Spleen (tissue), 11 donors: Measurements from ENCODE around the gene RAP2A. TPM values are rescaled to one million over a fixed set of nuclear protein-coding genes. Genes with fewer than 3 reads are reported as not detected.

Source experiments
- DNase-seq: peaks from one replicate; pipeline ENCODE4 v3.0.0-alpha.2; 2020
- H3K27ac ChIP-seq, 8 donors: fragments of 200-600 bp; sonication (generic) in 7 of 8; 1 replicate in 4 of 8; 2 replicates in 4 of 8; pipeline versions ENCODE4 v1.5.0 to v1.8.0; 2016 to 2021; ENCODE audit warnings: inconsistent platforms in 4 of 8, mild to moderate bottlenecking in 4 of 8, moderate library complexity in 1 of 8
- H3K27me3 ChIP-seq, 7 donors: fragments of 200-600 bp; sonication (generic) in 6 of 7; replicated peaks in 1 of 7; 1 replicate in 4 of 7; 2 replicates in 3 of 7; pipeline versions ENCODE4 v1.5.0 to v1.8.0; 2016 to 2021; ENCODE audit warnings: inconsistent platforms in 3 of 7, mild to moderate bottlenecking in 1 of 7
- H3K36me3 ChIP-seq, 6 donors: fragments of 200-600 bp; sonication (generic) in 5 of 6; 1 replicate in 4 of 6; 2 replicates in 2 of 6; pipeline versions ENCODE4 v1.5.0 to v1.8.0; 2016 to 2021; ENCODE audit warnings: inconsistent platforms in 2 of 6
- H3K4me1 ChIP-seq, 6 donors: fragments of 200-600 bp; sonication (generic) in 5 of 6; 1 replicate in 3 of 6; 2 replicates in 3 of 6; pipeline versions ENCODE4 v1.5.0 to v1.8.0; 2016 to 2021; ENCODE audit warnings: inconsistent platforms in 3 of 6
- H3K4me3 ChIP-seq, 8 donors: fragments of 200-600 bp; sonication (generic) in 7 of 8; 1 replicate in 4 of 8; 2 replicates in 4 of 8; pipeline versions ENCODE4 v1.5.0 to v1.8.0; 2016 to 2021; ENCODE audit warnings: inconsistent platforms in 4 of 8, mild to moderate bottlenecking in 4 of 8, moderate library complexity in 2 of 8
- H3K9me3 ChIP-seq, 8 donors: fragments of 200-600 bp; sonication (generic) in 7 of 8; 1 replicate in 4 of 8; 2 replicates in 4 of 8; pipeline versions ENCODE4 v1.5.0 to v1.8.0; 2016 to 2021; ENCODE audit warnings: inconsistent platforms in 4 of 8
- CTCF ChIP-seq, 11 experiments: fragments of 200-600 bp in 7 of 11; fragments of 450-650 bp in 4 of 11; sonication (generic) in 4 of 11; IDR thresholded peaks in 8 of 11; conservative IDR thresholded peaks in 3 of 11; 1 replicate in 7 of 11; 2 replicates in 4 of 11; pipeline versions ENCODE4 v1.4.0 to v1.8.0; 2016 to 2021; ENCODE audit warnings: antibody characterized with exemption in 11 of 11, inconsistent platforms in 4 of 11, mild to moderate bottlenecking in 1 of 11
- POLR2A ChIP-seq, 3 donors: fragments of 450-650 bp; IDR thresholded peaks; one replicate each; pipeline ENCODE4 v1.5.1; 2017; ENCODE audit warnings: antibody characterized with exemption in 3 of 3, mild to moderate bottlenecking in 1 of 3
- POLR2AphosphoS5 ChIP-seq, 3 donors: sonication (generic); formaldehyde crosslinking; IDR thresholded peaks; one replicate each; pipeline ENCODE4 v1.5.1; 2017; ENCODE audit warnings: antibody characterized with exemption in 3 of 3
- whole genome bisulfite sequencing, 5 donors: extraction: QIAGEN DNeasy Blood & Tissue Kit in 3 of 5; methylation state at CpG; one replicate each; pipeline versions ENCODE4 v1.1.5 to v1.1.7; 2013 to 2018; 5-methylcytosine and 5-hydroxymethylcytosine counted together
- intact Hi-C: fragments of 100-400 bp; cut with DNase I; formaldehyde crosslinking; loops from one replicate; pipeline ENCODE4 v1.15.0; 2023; ENCODE audit warnings: low total_unique reads
- polyA plus RNA-seq, 3 donors: library from polyadenylated mRNA; stranded (reverse); fragments of 200-250 nt; gene quantifications; one replicate each; pipeline ENCODE4 v1.2.1, GENCODE V29; 2013
- total RNA-seq, 7 donors: library from RNA; depleted of rRNA in 3 of 7; stranded (reverse); fragments of >200 nt in 3 of 7; fragmentation: NEBNext Ultra II Directional in 4 of 7; extraction: Animal tissue kit (Norgen Biotek cat#: 25700) in 4 of 7; gene quantifications; one replicate each; pipeline versions ENCODE4 v1.1.0 to v1.2.1, GENCODE V29; 2016 to 2021
- donor health status: healthy with polysubstance abuse.
- donor health status: DM: no; HTN: no; CAD: no; lungs with moderate emphysema.
- donor health status: DM: no; HTN: no; CAD: no.
- donor health status: Bipolar disorder and iron deficiency.
- donor health status: healthy.
- donor health status: DM: no; HTN: no; CAD: no.
- donor health status: DM: yes; HTN: yes; CAD: no.

RAP2A gene
- total and polyA plus RNA-seq, 10 donors, result 5.2 to 39.0 (median 29.8) TPM

GRCh38 chr13:97502181-97502580, 68.2 kb downstream of the RAP2A start:
- H3K9me3 ChIP-seq, result no peaks in the 10 kb centered on the region
- H3K36me3 ChIP-seq, result no peaks in the 10 kb centered on the region
- peaks cover 0 to 4% (median 0%) of the 10 kb centered on the region in 6 donors for H3K4me1 ChIP-seq
- peak overlapping the region in 2 of 8 donors; percentile 24 to 30 for H3K27ac ChIP-seq
- TF ChIP-seq POLR2A (IDR thresholded peaks at IDR 0.05), result no peak
- no peak for TF ChIP-seq POLR2AphosphoS5 (IDR thresholded peaks at IDR 0.05)
- TF ChIP-seq CTCF (IDR thresholded peaks at IDR 0.05 in 8 of 11, conservative IDR thresholded peaks at IDR 0.05 in 3 of 11), result no peak
- 69 to 80% (median 76%) methylated on average over 4 of the region's 4 CpGs for WGBS, 5 donors
- intact Hi-C loops, result no loop called here
- H3K4me3 ChIP-seq, result no peak overlapping the region
- H3K27me3 ChIP-seq, result no peaks in the 10 kb centered on the region
- no peak for DNase-seq

DNA sequence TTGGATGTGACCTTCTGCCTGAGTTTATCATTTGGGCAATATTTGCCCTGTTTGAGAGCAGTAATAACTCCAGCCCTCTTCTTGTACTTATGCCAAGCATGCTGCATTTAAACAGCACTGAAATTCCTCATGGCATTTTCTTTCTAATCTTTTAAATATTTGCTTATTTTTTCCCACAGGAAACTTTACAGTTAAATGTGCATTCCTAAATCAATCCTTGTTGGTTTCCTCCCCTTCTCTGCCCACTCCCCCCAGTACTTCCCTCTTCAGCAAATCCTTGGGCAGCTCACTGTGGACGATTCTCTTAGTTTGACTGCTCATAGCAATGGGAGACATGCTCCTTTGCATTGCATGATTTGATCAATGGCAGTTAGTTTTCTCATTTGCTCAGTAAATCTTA, 68.7 kb downstream of the RAP2A start:
- no peak for DNase-seq
- Histone ChIP-seq H3K4me1 (peaks cover 0 to 4% (median 0%) of the 10 kb centered on the region in 6 donors), H3K27ac (peak overlapping the region in 2 of 8 donors; percentile 24 to 30), H3K36me3 (no peaks in the 10 kb centered on the region), H3K27me3 (no peaks in the 10 kb centered on the region), H3K9me3 (no peaks in the 10 kb centered on the region), H3K4me3 (no peak overlapping the region)
- intact Hi-C loops, result no loop called here
- no peak for TF ChIP-seq CTCF (IDR thresholded peaks at IDR 0.05 in 8 of 11, conservative IDR thresholded peaks at IDR 0.05 in 3 of 11)
- 3 to 14% (median 9%) methylated on average over 1 of the region's 1 CpG for WGBS, 5 donors

DNA sequence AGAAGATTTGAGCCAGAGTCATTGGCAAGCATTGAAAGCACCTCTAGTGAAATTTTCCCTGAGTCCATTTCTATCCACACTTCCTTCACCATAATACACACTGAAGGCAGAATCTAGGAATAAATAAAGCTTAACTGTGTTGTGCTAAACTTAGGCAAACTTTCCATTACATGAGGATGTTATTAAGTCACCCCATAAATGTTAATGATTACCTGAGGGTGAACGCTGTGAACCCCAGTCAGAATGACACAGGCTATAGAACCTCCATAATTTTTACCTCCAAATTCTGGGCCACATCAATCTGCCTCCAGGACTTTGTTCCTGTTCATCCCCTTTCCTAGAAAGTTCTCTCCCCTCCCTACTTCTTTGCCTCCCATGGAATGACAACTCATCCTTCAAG, 71.0 kb downstream of the RAP2A start:
- Histone ChIP-seq H3K4me3 (no peak overlapping the region), H3K4me1 (peaks cover 0 to 4% (median 0%) of the 10 kb centered on the region in 6 donors), H3K9me3 (peaks cover 0 to 3% (median 0%) of the 10 kb centered on the region in 8 donors), H3K36me3 (no peaks in the 10 kb centered on the region), H3K27ac (no peak overlapping the region), H3K27me3 (no peaks in the 10 kb centered on the region)
- 87 to 95% (median 90%) methylated on average over 1 of the region's 1 CpG for WGBS, 5 donors
- TF ChIP-seq POLR2A (IDR thresholded peaks at IDR 0.05) (no peak), CTCF (IDR thresholded peaks at IDR 0.05 in 8 of 11, conservative IDR thresholded peaks at IDR 0.05 in 3 of 11) (no peak), POLR2AphosphoS5 (IDR thresholded peaks at IDR 0.05) (no peak)
- intact Hi-C loops, result no loop called here
- no peak for DNase-seq

GRCh38 chr13:97506511-97506910, 72.5 kb downstream of the RAP2A start:
- H3K4me1 ChIP-seq, result peaks cover 0 to 4% (median 0%) of the 10 kb centered on the region in 6 donors
- WGBS, 5 donors, result 50 to 54% (median 52%) methylated on average over 4 of the region's 4 CpGs
- TF ChIP-seq POLR2AphosphoS5 (IDR thresholded peaks at IDR 0.05), result peak in 1 of 3 donors; percentile 67
- TF ChIP-seq POLR2A (IDR thresholded peaks at IDR 0.05), result no peak
- no peak for DNase-seq
- intact Hi-C loops, result no loop called here
- H3K9me3 ChIP-seq, result peaks cover 0 to 14% (median 3%) of the 10 kb centered on the region in 8 donors
- H3K27ac ChIP-seq, result no peak overlapping the region
- H3K27me3 ChIP-seq, result no peaks in the 10 kb centered on the region
- H3K4me3 ChIP-seq, result no peak overlapping the region
- no peaks in the 10 kb centered on the region for H3K36me3 ChIP-seq

GRCh38 chr13:97512732-97513131, 78.8 kb downstream of the RAP2A start:
- DNase-seq, result no peak
- H3K4me1 ChIP-seq, result no peaks in the 10 kb centered on the region
- WGBS, 5 donors, result 85 to 95% (median 90%) methylated on average over 2 to 3 of the region's 3 CpGs
- intact Hi-C loops, result no loop called here
- peaks cover 0 to 30% (median 17%) of the 10 kb centered on the region in 8 donors for H3K9me3 ChIP-seq
- no peak overlapping the region for H3K27ac ChIP-seq
- no peak overlapping the region for H3K4me3 ChIP-seq
- TF ChIP-seq POLR2AphosphoS5 (IDR thresholded peaks at IDR 0.05) (no peak), POLR2A (IDR thresholded peaks at IDR 0.05) (no peak), CTCF (IDR thresholded peaks at IDR 0.05 in 8 of 11, conservative IDR thresholded peaks at IDR 0.05 in 3 of 11) (no peak)
- peaks cover 0 to 6% (median 0%) of the 10 kb centered on the region in 7 donors for H3K27me3 ChIP-seq
- no peaks in the 10 kb centered on the region for H3K36me3 ChIP-seq
